Osteocyte (in vitro differentiated cells): ENCODE data around the gene FFAR2. TPM values are rescaled to one million over a fixed set of nuclear protein-coding genes. Genes with fewer than 3 reads are reported as not detected.

Experiments
- DNase-seq: peaks from one replicate; pipeline ENCODE4 v3.0.0; 2021; ENCODE audit warnings: mixed read lengths; ENCODE audit not compliant: unreplicated experiment; ENCODE audit errors: extremely low spot score
- H3K27ac Mint-ChIP-seq: one replicate; pipeline ENCODE4 v1.8.0; 2021; ENCODE audit warnings: mild to moderate bottlenecking, mixed read lengths; ENCODE audit not compliant: unreplicated experiment
- H3K27me3 Mint-ChIP-seq: one replicate; pipeline ENCODE4 v1.8.0; 2021; ENCODE audit warnings: mixed read lengths; ENCODE audit not compliant: unreplicated experiment
- H3K36me3 Mint-ChIP-seq: one replicate; pipeline ENCODE4 v1.8.0; 2021; ENCODE audit warnings: mixed read lengths; ENCODE audit not compliant: unreplicated experiment
- H3K4me1 Mint-ChIP-seq: one replicate; pipeline ENCODE4 v1.8.0; 2021; ENCODE audit warnings: mixed read lengths; ENCODE audit not compliant: unreplicated experiment
- H3K4me3 Mint-ChIP-seq: one replicate; pipeline ENCODE4 v1.8.0; 2021; ENCODE audit warnings: mild to moderate bottlenecking, moderate library complexity, mixed read lengths; ENCODE audit not compliant: unreplicated experiment
- H3K9me3 Mint-ChIP-seq: one replicate; pipeline ENCODE4 v1.8.0; 2021; ENCODE audit warnings: mixed read lengths; ENCODE audit not compliant: unreplicated experiment
- CTCF ChIP-seq: fragments of 200-600 bp; sonication (generic); IDR thresholded peaks from 2 replicates; pipeline ENCODE4 v1.5.0; 2021; ENCODE audit warnings: antibody characterized with exemption, mild to moderate bottlenecking, moderate library complexity
- total RNA-seq: library from RNA; stranded (reverse); gene quantifications from 2 replicates; pipeline ENCODE4 v1.2.1, GENCODE V29; 2021

Gene FFAR2
- total RNA-seq, 1 donor from 2014 or later = not detected

GRCh38 chr19:35439921-35440320 is 8.1 kb upstream of the FFAR2 start:
- Mint-ChIP-seq H3K27me3 (peaks cover 7% of the 10 kb centered on the region), H3K9me3 (no peaks in the 10 kb centered on the region), H3K4me3 (no peak overlapping the region), H3K4me1 (peaks cover 3% of the 10 kb centered on the region), H3K36me3 (no peaks in the 10 kb centered on the region), H3K27ac (no peak overlapping the region)
- DNase-seq = no peak
- no peak for TF ChIP-seq CTCF

GRCh38 chr19:35442091-35442490 is 6.0 kb upstream of the FFAR2 start:
- H3K4me1 Mint-ChIP-seq = no peaks in the 10 kb centered on the region
- peaks cover 2% of the 10 kb centered on the region for H3K27me3 Mint-ChIP-seq
- H3K27ac Mint-ChIP-seq = no peak overlapping the region
- DNase-seq = no peak
- TF ChIP-seq CTCF = no peak
- H3K36me3 Mint-ChIP-seq = no peaks in the 10 kb centered on the region
- H3K4me3 Mint-ChIP-seq = no peak overlapping the region
- H3K9me3 Mint-ChIP-seq = no peaks in the 10 kb centered on the region

- no peaks in the 10 kb centered on the region for H3K36me3 Mint-ChIP-seq
- no peak overlapping the region for H3K27ac Mint-ChIP-seq
- no peak for TF ChIP-seq CTCF
- no peaks in the 10 kb centered on the region for H3K9me3 Mint-ChIP-seq
- no peak for DNase-seq
- no peaks in the 10 kb centered on the region for H3K4me1 Mint-ChIP-seq
- no peak overlapping the region for H3K4me3 Mint-ChIP-seq
- H3K27me3 Mint-ChIP-seq = peaks cover 11% of the 10 kb centered on the region
These were observed 3.3 kb upstream of the FFAR2 start for GRCh38 chr19:35444735-35445134.

GRCh38 chr19:35445826-35446593 is 2.0 kb upstream of the FFAR2 start:
- no peaks in the 10 kb centered on the region for H3K4me1 Mint-ChIP-seq
- TF ChIP-seq CTCF = no peak
- H3K27ac Mint-ChIP-seq = no peak overlapping the region
- H3K36me3 Mint-ChIP-seq = no peaks in the 10 kb centered on the region
- no peaks in the 10 kb centered on the region for H3K9me3 Mint-ChIP-seq
- H3K27me3 Mint-ChIP-seq = peaks cover 11% of the 10 kb centered on the region
- no peak for DNase-seq
- H3K4me3 Mint-ChIP-seq = no peak overlapping the region

- Mint-ChIP-seq H3K9me3 (no peaks in the 10 kb centered on the region), H3K36me3 (no peaks in the 10 kb centered on the region), H3K4me1 (no peaks in the 10 kb centered on the region), H3K27me3 (peaks cover 11% of the 10 kb centered on the region), H3K27ac (no peak overlapping the region), H3K4me3 (no peak overlapping the region)
- DNase-seq = no peak
- no peak for TF ChIP-seq CTCF
These were observed 1.4 kb downstream of the FFAR2 start for GRCh38 chr19:35449359-35450043.
